Stimulated activated CD4-positive, alpha-beta T cell treated with anti-CD3 and anti-CD28 coated beads, Interleukin-1b, Interleukin-23, amount 100 ng/mL, for 4 hours (primary cell): ENCODE measurements around the gene CHRNA7.

ENCODE experiments used
- DNase-seq, 2 donors: peaks; one replicate each; pipeline ENCODE4 v3.0.0-alpha.2; 2020; ENCODE audit warnings: low read depth in 2 of 2

The CHRNA7 gene

DNA sequence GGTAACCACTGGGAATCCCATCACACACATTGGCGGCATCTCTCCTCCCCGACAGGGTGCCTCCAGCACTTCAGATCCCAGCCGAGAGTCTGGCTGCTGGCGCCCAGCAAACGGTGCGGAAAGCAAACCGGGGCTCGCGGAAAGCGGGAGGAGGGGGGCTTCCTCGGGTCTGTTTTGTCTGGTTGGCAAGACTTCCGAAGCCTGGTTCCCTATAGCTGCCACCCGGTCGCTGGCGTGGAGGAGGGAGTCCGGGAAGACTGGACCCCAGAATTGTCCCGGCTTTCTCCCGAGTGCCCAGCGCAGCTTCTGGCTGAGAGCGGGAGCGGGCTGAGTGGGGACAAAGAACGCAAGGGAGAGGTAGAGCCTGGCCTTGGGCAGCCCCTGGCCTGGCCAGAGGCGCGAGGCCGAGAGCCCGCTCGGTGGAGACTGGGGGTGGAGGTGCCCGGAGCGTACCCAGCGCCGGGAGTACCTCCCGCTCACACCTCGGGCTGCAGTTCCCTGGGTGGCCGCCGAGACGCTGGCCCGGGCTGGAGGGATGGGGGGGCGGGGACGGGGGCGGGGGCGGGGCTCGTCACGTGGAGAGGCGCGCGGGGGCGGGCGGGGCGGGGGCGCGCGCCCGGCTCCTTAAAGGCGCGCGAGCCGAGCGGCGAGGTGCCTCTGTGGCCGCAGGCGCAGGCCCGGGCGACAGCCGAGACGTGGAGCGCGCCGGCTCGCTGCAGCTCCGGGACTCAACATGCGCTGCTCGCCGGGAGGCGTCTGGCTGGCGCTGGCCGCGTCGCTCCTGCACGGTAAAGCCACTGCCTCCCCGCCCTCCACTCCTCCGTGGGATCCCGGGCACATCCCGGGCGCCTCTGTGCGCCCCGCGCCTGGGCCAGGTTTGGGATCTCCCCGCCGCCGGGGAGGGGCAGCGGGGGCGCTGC, at the start of gene CHRNA7:
Gene CHRNA7 (plus strand): TSS at position 654 of the 920 bp plus-strand sequence. CDS start 80 bp downstream, at position 734.
- no peak for DNase-seq

DNA sequence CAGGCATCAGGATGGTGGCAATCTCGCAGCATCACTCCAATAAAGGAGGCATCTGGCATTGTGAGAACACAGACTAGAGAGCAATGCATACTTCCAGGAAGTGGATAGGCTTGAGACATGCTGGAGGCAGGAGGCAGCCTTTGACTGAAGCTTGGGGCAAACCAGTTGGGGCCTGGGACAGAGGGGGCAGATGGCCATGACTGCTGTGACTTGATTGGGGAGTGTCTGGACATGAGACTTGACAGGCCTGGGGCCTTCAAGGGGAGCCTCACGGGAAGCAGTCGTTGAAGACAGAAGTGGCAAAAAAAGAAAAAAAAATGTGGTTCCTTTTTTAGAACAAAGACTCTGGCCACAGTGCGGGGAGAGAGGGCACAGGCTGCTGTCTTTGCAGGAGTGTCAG, 44.7 kb upstream of the CHRNA7 start:
- no peak for DNase-seq

DNA sequence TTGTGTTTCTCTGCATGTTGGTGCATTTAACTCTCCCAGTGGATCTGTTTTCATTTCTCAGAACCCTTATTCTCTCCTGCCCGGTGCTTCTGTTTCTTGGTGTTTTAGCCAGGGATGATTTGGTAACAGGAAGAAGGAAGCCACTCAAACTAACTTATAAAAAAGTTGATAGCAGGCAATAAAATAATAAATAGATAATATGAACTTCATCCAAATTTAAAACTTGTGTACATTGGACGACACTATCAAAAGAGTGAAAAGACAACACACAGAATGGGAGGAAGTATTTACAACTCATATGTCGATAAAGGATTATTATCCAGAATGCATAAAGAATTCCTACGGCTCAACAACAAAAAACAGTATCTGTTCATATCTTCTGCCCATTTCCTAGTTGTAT, 37.3 kb upstream of the CHRNA7 start:
- DNase-seq: no peak

DNA sequence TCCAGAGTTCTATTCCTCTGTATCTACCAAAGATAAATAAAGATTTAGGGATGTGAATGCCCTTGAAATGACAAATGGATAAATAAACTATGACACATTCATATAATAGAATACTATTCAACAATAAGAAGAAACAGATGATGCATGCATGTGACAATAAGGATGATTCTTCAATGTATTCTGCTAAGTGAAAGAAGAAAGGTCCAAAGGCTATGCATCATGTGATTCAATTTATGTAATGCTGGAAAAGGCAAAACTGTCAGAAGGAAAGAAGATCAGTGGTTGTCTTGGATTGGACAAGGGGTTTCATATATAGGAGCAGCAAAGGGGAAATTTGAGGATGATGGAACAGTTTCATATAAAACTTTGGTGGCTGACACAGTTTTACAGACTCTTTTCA, 32.6 kb upstream of the CHRNA7 start:
- DNase-seq: no peak

DNA sequence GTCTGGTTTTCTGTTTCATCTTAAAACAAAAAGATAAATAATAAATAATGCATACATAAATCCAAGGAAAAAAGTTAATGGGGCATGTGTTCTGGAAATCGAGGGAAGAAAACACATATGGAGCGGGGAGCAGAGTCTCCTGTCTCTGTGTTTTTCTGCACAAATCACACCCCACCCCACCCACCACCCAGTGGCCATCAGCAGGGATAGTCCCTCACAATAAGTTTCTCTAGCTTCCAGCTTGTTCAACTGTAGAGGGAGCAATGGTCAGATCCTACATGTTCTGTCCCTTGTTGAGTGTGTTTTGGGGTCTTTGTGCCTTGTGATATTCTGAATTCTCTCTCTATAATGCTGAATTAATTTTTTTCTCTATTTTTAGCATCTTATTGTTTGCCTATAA, 26.8 kb upstream of the CHRNA7 start:
- DNase-seq: no peak

DNA sequence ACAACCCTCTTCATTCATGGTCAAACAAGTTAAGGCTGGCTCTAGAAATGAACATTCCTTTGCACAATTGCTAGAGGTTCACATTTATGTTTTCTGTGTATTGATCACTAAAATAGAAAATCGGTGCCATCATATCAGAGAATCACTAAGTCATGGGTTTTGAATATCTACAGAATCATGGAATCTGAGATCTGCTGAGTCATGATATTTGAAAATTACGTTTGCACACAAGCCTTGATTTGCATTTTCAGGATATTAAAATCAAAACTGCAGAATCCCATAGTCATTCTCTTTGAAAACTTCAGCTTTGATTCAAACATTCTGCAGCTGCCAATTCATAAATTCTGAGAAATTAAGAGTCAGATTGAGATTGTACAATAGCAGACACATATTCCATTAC, 26.1 kb upstream of the CHRNA7 start:
- DNase-seq: no peak

DNA sequence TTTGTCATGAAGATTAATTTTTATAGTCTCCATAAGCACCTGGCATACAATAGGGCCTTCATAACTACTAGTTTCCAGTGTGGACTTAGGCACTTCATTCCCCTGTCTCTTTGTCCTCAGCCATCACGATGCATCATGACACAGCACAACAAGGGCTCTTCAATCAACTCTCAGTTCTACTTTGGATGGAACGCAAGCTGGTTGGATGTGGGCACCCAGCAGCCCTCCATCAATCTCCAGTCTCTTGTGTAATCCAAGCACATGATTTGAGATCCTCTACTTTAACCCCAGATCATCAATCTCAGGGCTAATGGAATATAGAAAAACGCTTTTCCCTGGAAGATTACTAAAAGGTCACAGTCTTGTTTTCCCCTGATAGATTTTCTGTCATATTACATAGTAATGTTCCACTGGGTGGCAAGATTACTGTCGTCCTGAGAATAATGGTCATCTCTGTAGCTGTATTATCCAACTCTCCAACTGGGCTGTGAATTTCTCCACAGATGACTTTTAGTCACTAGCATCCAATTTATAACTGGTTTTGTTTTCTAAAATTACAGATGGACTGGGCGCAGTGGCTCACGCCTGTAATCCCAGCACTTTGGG, 22.9 kb upstream of the CHRNA7 start:
- no peak for DNase-seq

DNA sequence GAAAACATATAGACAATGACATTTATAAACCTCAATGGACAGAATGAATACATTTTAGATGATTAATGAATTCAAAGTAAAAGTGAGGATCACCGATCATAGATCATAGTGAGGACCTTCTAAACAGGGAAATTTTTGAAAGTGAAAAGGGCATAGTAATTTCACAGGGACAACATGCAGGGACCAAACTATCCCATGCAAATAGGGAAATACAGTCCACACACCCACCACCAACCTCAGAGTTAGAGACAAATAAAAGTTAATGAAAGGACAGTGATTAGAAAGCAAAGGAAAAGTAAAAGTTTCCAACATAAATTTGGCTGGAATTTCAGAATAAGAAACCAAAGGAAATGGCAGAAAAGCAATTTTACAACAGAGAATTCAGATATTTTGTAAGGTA, 15.4 kb upstream of the CHRNA7 start:
- no peak for DNase-seq

DNA sequence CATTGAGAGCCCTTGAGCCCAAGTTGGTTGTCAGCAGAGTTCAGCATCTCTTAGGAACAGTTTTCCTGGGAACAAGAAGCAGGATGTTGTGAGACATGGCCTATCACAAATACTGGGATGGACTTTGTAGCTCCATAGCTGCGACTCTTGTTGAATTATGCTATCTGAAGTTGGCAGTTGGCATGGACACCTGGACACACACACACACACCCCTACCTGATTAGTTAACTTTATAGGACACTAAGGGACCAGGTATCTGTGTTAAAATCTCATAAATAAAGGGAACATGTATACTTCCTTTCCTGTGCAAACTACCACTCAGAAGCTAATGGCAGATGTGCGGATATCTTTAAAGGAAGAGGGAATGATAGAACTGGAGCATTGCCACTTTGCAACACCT, 10.2 kb upstream of the CHRNA7 start:
- no peak for DNase-seq

DNA sequence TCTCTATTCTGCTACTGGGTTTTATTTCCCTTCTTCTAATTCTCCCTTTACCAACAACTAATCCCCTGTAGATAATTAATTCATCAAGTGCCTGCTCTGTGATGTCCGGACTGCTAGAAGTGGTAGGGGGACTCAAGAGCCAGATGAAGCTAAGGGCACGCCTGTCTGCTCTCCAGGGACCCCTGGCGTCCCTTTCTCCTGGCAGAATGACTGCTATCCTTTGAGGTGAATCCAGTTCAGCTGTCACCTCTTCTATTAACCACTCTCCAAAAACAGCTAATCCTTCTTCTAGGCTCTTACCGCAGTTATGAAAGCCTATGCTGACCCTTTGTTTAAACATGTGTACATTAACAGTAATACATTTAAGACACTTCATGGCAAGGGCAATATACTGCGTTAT, 1.4 kb upstream of the CHRNA7 start:
- no peak for DNase-seq

DNA sequence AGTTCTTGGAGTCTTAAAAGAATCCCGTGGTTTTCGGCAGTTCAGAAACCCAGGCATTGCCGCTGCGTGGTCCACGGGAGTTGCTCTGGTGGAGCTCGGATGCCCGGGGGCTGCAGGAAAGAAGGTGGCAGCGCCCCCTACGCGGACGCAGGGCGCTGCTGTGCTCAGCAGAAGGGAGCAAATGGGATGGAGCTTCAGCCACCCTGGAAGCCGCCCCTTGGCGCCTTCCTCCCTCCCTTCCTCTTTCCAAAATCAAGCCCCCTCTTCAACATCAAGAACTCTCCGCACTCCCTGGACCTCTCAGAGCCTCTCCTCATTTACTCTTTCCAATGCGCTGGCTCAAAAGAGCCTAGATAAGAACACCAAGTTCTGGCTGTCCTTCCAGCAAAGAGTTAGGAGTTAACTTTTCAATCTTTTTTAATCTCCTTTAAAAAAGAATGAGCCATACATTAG, 880 bp upstream of the CHRNA7 start:
- no peak for DNase-seq

DNA sequence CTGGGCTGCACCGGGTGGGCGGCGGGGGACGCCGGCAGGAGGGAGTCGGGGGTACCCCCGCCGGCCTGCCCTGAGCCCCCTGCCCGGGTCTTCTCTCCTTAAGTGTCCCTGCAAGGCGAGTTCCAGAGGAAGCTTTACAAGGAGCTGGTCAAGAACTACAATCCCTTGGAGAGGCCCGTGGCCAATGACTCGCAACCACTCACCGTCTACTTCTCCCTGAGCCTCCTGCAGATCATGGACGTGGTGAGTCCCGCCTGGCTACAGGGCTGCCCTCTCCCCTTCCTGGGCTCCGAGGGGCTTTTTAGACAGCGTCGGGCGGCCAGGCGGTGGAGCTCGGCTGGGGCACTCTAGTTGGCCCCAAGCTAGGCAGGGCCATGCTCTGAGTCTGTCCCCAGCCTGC, 480 bp downstream of the CHRNA7 start:
- DNase-seq: no peak

DNA sequence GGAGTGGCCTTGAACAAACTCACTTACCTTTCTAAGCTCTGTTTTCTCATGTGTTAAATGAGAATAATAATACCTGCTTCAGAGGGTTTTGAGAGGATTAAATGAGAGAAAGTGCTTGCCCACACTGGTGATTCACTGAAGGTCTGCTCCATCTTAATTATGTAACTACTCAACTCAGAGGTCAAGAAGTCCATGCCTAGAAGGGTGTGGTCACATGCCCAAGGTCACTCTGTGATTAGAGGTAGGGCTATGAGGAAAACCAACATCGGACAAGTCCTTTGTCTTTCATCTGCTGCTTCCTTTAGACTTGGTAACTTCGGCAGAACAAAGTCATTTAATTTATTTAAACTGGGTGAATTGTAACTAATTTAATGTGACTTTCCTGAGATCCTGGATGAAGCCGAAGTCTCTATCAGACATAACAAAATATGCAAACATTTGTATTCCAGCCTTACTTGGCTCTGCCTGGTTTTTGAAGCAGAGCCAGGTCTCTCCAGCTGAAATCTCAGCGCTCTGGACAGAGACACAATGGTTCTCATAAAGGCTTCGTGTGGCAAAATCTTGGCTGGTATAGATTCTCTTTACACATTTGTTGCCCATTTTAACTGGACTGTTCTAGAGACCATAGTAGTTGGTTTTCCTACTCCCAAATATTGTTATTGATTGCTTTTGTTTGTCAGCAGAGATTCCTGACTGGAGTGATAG, 3.0 kb downstream of the CHRNA7 start:
- no peak for DNase-seq

DNA sequence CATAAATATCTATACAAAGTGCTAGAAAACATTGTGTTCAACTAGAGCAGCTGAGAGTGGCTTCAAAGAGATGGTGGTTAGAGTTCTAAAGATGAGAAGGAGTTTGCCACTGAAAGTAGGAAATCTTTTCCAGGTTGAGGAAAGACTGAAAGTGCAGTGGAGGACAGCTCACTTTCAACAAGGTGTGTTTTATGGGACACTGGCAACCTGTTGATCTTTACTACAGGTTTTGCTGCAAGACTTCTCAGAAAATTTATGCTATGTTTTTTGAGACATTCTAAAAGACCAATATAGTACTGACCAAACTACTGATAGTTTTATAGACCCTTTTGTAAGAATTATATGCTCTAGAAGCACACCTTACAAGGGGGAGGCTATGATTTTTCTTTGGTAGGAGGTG, 3.8 kb downstream of the CHRNA7 start:
- DNase-seq: no peak

DNA sequence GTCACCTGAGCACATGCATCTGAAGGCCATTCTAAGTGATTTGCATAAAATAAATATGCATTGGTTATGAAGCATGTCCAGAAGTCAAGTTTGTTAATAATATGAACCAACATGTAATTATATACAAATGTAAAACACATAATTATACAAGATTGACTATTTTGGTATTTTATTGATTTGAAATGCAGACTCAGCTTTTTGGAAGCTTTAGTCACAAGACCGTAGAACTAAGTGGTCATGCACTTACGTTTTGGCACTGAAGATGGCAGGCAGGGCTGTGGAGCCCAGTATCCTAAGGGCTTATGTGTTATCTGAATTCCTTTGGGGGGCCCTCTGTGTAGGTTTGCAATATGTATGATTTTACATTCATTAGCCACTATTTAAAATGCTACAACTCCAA, 5.0 kb downstream of the CHRNA7 start:
- DNase-seq: no peak

DNA sequence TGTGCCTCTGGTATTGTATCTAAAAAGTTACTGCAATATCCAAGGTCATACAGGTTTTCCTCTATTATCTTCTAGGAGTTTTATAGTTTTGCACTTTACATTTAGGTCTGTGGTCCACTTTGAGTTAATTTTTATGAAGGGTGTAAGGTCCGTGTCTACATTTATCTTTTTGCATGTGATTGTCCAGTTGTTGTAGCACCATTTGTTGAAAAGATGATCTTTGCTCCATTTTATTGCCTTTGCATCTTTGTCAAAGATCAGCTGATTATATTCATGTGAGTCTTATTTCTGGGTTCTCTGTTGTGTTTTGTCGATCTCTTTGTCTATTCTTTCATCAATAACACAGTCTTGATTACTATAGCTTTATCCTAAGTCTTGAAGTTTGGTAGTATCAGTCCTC, 6.7 kb downstream of the CHRNA7 start:
- no peak for DNase-seq

DNA sequence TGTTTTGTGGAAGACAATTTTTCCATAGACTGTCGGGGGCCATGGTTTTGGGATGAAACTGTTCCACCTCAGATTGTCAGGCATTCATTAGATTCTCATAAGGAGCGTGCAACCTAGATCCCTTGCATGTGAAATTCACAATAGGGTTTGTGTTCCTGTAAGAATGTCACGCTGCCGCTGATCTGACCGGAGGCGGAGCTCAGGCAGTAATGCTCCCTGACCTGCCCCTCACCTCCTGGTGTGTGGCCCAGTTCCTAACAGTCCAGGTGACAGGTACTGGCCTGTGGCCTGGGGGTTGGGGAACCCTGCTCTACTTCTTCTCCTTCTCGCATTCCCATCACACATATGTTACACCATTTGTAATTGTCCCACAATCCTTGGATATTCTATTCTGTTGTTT, 11.0 kb downstream of the CHRNA7 start:
- DNase-seq: no peak

DNA sequence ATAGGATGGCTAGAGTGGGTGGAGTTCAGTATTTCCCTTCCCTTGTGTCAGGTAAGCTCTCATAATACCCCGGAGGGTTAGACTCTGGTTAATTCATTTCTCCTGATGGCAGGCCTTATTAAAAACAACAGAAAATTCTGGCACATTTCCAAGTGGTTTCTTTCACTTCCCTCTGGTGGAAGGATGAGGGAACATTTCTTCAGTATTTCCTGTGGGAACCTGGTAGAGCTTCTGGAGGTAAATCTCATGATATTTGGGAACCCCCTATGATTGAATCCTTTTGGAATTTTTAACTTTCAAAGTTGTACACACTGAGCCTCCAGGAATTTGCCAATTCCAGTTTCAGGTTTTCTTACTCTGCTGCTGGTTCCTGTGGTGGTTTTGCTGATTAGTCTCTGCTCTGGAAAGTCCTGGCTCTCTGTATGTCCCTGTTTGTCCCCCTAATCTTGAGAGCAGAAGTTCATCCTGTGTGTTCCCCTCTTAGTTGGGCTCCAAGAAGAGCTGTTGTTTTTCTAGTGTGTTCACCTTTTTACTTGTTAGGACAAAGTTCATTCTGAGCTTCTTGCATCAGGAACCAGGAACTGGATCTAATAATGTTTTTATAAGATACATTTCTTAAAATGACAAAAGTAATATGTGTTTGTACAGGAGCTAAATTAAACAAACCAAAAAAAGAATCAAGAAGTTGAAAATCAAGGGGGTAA, 12.1 kb downstream of the CHRNA7 start:
- no peak for DNase-seq

DNA sequence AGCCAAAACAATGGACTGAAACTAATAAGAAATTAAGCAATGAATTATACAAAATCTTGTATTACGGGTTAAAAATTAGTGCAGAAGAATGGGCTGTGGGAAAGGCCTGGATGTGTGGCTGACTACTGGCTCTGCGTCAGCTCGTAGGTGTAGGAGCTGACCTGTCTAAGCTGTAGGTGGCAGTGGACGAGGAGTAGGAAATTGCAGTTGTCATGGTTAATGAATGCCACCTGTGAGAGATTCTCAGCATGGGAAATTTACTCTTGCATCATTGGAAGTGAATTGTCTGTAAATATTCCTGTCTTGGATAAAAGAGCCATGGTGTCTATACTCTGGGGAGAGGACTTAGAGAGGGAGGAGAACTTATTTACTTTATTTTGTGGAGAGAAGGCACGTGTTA, 23.4 kb downstream of the CHRNA7 start:
- no peak for DNase-seq

DNA sequence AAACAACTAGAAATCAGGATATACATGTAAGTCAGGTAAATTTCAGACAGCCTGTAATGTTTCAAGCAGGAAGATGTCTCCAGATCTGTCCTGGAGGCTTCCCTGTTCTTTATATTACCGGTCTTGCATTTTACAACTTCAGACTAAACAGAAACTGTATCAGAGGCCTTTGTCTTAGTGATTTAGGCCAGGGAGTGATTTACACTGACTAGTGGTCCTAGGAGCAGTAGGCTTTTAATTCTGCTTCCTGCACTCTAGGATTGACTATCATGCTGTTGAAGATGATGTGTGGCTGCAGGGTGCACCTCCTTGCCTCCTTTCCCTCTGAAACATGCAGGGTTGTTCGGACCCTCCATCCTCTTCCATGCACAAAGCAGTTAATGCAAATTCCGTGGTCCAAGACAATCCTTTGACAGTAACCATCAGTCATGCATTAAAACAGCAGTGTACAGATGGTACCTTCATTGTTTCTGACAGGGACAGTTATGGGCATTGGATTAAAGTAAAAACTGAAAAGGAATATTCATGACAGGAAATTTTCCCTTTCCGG, 27.6 kb downstream of the CHRNA7 start:
- DNase-seq: no peak

DNA sequence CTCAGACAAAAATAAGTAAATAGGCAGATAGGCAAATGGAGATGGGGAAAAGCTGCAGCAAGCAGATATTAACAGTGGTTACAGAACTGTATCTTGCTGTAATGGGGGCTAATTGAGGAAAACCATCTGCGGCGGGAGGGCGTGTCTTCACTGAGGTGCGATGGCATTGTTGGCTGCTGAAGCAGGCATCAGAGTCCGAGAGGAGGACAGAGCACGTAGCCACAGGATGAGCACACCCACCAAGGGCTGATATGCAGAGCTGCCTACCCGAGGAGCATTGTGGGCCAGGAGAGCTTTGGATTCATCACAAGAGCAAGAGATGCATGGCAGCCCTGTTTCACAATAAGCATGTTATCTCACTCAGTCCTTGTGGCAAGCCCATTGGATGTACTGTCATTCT, 30.4 kb downstream of the CHRNA7 start:
- no peak for DNase-seq

DNA sequence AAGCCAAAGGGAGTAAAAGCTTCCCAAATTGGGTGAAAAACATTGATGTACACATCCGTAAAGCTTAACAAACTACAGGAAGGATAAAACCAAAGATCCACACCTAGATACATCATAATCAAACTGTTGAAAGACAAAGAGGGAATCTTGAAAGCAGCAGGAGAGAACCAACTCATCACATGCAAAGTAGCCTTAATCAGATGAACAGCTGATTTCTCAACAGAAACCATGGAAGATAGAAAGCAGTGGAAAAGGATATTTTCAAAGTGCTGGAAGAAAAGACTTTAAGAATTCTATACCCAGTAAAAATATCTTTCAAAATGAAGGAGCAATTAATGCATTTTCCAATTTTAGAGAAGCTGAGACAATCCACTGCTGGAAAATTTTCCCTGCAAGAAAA, 36.8 kb downstream of the CHRNA7 start:
- no peak for DNase-seq
